Fibroblast of skin of right quadriceps (primary cell): ENCODE results near the gene AZI2.

ENCODE experiments used
- DNase-seq: peaks from one replicate; pipeline ENCODE4 v3.0.0-alpha.2; 2013

The AZI2 gene

DNA sequence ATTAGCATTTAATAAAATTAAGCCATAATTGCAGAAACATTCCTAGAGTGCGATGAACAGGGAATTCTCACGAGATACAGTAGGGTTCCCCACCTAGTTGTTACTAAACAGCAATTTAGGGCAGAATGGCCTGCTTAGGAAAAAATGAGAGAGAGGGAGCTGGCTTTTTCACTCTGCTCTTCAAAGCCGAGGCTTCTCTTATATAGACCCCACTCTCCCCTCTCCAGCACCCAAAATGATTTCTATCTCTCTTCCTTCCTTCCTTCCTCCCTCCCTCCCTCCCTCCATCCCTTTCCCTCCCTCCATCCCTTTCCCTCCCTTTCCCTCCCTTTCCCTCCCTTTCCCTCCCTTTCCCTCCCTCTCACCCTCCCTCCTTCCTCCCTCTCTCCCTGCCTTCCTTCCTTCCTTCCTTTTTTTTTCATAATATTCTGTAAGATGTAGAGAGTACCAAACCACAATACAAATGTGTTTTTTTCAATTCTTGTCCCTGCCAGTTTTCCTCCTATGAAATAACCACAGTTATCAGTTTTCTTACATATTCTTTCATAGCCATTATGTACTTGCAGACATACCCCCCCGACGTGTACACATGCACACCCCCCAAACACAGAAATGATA lies 48.2 kb downstream of the AZI2 start:
- no peak for DNase-seq

DNA sequence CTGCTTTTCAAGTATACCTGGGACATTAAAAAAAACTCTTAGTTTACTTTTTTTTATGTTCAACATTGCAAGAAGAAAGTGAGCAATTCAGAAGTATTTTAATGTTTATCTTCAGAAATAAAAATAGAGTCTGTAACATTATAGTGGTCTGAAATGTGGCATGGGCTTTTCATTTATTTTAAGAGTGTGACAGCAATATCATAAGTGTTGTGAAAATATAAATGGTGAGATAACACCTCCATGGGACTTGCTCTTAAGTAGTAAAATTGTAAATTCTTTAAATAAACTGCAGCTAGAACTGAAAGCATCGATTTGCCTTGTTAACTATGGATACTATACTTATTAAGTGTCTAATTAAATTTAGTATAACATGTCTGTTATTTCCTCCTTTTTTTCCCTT lies 48.9 kb downstream of the AZI2 start:
- no peak for DNase-seq

DNA sequence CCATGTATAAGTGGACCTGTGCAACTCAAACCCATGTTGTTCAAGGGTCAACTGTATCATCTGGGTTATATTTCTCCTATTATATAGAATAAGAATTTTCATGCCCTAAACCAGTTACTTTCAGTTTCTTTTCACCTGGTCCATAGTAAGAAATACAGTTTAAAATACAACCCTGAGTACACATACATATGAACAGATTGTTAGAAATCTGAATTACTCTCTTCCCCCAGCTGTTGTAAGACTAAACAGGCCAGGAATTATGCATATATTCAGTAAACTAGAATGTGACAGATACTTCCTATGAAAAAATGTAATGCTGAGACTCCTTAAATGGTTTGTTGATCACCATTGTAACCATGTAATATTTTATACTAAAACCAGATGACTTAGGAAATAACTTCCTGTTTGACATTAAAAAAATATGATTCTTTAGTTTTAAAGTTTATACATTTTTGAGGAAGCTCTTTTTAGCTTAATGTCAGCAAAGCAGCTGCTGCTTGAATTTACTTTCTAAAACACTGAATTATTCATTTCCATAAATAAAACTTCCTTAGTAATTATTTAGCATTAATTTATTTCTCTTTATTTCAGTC lies 52.6 kb downstream of the AZI2 start:
- peak; percentile 18 for DNase-seq

DNA sequence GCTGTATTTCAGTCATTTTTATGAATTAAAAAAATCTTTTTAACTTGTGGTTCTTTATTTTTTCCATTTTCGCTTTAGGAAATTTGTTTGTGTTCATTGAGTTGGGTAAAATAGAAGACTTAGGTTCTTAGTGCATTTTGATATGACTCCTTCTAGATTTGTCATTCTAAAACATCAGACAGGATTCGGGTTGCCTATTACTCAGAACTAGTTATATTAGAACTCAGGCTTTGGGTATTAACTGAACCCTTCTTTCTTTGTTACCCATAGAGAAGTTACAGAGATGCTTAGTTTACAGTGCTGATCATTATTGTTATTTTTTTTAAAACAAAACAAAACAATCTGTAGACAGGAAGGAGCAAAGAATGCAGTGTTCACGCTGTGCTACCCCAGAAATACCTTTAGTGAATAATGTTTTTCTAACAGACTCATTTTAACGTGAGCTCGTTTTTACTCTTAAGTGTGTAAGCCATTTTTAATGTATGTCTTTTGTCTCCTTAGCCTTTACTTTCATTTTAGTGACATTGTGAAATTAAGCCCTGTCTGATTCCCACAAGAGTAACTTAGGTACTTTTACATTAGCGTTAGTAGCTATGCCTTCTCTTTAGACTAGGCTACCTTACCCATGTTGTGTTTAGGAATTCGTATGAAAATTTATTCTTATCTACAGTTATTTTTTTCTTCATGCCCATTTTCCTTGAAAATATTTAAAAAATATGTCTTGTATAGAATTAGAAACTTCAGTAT lies 53.8 kb downstream of the AZI2 start:
- DNase-seq = no peak

DNA sequence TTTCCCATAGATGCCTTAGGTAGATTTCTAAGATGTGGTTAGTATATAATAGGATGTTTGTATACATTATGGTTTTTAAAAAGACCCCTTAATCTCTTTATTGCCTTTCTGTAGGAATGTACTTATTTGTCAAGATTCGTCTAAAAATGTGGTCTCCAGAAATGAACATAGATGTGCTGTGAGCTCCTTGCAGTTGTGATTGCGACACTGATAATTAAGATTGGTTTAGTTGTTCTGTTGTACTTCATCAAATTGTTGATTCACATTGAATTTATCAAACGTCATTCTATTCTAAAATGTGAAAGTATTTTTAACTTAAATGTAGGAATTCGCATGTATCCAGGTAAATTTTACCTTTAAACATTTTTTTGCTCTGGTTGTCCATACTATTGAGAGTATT lies 56.0 kb downstream of the AZI2 start:
- DNase-seq = no peak

DNA sequence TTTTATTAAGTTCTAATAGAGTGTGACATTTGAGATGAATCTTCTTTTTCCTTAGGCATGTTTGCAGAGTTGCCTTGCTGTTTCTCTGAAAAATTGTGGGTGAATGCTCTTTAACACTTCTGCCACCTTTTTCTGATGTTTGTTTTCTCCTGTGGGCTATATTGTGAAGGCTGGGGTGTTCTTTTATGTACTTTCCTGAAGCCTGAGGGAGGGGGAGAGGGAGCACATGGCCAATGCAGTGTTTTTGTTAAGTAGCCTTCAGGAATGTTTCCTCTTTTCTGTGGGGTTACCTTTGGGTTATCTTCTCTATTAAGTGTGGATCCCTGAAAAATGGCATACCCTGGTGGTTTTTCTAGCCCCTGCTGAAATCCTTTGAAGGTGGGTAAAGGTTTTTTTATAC lies 57.0 kb downstream of the AZI2 start:
- DNase-seq = no peak

DNA sequence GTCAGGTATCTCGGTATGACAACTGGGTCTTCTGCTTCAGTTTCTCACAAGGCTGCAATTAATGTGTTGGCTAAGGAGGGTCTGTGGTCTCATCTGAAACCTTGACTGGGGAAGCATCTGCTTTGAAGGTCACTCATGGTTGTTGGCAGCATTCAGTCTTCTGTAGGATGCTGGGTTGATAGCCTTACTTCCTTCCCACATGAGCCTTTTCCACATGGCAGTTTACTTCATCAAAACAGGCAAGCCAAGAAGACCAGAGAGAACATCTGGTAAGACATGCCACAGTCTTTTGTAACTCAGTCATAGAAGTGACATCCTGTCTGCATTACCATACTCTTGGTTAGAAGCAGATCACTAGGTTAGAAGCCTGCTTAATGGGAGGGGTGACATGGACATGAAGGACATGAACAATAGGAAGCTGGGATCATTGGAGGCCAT lies 57.7 kb downstream of the AZI2 start:
- DNase-seq = no peak

DNA sequence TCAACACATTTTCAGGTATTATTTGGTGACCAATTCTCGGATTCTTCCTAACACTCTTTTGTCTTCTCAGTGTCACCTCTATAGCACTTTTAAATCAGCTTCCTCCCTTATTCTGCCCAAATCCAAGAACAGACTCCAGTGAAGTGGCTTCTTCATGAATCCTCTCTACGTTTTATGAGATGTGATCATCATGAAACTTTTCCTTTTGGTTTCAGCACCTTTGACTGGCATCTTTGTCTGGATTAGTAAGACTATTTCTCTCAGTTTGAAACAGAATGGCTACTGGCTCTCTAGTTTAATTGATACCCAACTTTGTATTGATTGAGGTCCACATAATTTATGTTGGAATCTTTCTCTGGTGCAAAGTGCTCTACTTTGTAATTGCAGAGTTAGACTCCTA lies 61.6 kb downstream of the AZI2 start:
- DNase-seq = no peak

DNA sequence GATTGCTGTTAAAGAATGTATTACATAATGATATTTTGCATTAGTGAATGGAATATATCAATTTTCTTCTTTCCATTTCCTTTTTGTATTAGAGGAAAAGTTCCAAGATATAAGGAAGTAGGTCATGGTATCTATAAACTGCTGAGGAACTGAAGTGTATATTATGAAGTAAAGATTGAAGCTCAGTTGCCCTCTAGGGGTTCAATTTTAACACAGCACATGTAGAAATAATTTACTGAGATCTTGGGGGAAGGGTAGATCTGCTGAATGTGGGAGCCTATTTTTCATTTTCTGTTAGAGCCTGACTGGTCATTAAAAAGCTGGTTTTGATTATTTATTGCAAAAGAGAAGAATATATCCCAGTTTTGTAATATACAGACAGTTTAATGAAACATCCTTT lies 62.0 kb downstream of the AZI2 start:
- peak; percentile 36 for DNase-seq

DNA sequence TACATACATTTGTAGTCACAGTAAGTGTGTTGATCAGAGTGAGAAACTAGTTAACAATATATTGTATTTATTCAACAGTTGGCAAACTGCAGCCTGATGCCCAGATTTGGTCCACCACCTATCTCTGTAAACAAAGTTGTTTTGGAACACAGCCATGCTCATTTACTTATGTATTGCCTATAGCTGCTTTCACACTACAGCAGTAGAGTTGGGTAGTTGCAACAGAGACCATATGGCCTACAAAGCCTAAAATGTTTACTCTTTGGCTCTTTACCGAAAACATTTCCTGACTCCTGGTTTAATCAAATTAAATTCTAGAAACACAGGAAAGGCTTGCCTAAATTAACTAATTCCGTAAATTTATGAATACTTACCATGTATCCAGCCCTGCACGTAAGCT lies 67.8 kb downstream of the AZI2 start:
- DNase-seq = no peak

DNA sequence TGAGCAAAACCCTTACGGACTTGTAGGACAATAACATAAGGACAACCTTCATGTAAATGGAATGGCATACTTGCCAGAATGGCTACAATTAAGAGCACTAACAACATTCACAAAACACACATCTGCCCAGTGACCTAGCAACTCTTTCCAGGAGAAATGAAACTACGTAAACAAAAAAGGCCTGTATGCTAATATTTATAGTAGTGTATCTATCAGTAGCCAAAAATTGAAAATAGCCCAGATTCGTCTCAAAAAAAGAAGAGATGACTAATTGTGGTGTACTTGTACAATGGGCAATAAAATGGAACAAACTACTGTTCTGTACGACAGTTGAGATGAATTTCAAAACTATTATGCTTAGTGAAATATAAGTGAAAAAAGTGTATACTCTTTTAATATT lies 68.9 kb downstream of the AZI2 start:
- DNase-seq = no peak

DNA sequence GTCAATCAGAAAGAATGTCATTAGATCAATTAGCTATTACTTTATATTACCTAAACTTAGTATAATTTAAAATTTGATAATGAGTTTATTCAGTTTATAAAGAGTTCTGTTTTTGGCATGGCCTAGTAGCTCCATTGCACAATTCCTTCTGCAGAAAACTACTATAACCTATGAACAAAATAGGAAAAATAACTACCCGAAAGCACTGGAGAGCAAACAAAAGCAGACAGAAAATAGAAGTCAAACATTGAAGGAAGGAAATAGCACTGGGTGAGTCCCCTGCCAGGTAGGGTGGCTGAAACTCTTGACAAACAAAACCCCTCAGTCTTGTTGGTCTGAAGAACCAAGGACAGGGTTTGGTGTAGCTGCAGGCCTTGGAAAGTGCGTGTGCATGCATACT lies 69.7 kb downstream of the AZI2 start:
- DNase-seq = no peak

DNA sequence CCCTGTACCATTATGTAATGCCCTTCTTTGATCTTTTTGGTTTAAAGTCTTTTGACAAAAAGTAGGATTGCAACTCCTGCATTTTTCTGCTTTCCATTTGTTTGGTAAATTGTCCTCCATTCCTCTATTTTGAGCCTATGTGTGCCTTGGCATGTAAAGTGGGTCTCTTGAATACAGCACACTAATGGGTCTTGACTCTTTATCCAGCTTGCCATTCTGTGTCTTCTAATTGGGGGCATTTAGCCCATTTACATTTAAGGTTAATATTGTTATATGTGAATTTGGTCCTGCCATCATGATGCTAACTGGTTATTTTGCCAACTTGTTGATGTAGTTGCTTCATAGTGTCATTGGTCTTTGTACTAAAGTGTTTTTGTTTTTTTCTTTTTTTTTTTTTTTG lies 74.8 kb downstream of the AZI2 start:
- no peak for DNase-seq
